Neural progenitor cell (in vitro differentiated cells): Measurements from ENCODE around the gene CDK2AP2. TPM values are rescaled to one million over a fixed set of nuclear protein-coding genes. Genes with fewer than 3 reads are reported as not detected.

ENCODE experiments used
- DNase-seq: peaks from one replicate; pipeline ENCODE4 v3.0.0-alpha.2; 2016; ENCODE audit warnings: low spot score
- H2AFZ ChIP-seq: fragments of 200-600 bp; sonication (generic); replicated peaks from 2 replicates; pipeline ENCODE4 v1.6.1; 2016; ENCODE audit warnings: antibody characterized with exemption
- H3F3A ChIP-seq: fragments of 200-600 bp; sonication (generic); 2 replicates; pipeline ENCODE4 v1.6.1; 2016; ENCODE audit warnings: antibody characterized with exemption, low read depth
- H3K27ac ChIP-seq: fragments of 200-600 bp; sonication (generic); 2 replicates; pipeline ENCODE4 v1.5.1; 2016; ENCODE audit warnings: mild to moderate bottlenecking
- H3K27me3 ChIP-seq: fragments of 200-600 bp; sonication (generic); 2 replicates; pipeline ENCODE4 v1.6.1; 2016; ENCODE audit warnings: mild to moderate bottlenecking, moderate library complexity
- H3K36me3 ChIP-seq: fragments of 200-600 bp; sonication (generic); 2 replicates; pipeline ENCODE4 v1.5.1; 2016
- H3K4me1 ChIP-seq: fragments of 200-600 bp; sonication (generic); 2 replicates; pipeline ENCODE4 v1.6.1; 2016; ENCODE audit warnings: mixed run types
- H3K4me2 ChIP-seq: fragments of 200-600 bp; sonication (generic); 2 replicates; pipeline ENCODE4 v1.6.1; 2016
- H3K4me3 ChIP-seq: fragments of 200-600 bp; sonication (generic); 2 replicates; pipeline ENCODE4 v1.5.1; 2016
- H3K79me2 ChIP-seq: fragments of 200-600 bp; sonication (generic); 2 replicates; pipeline ENCODE4 v1.6.1; 2016; ENCODE audit warnings: low read depth
- H3K9ac ChIP-seq: fragments of 200-600 bp; sonication (generic); 2 replicates; pipeline ENCODE4 v1.6.1; 2016
- H3K9me3 ChIP-seq: fragments of 200-600 bp; sonication (generic); 2 replicates; pipeline ENCODE4 v1.5.1; 2016; ENCODE audit warnings: low read depth
- H4K20me1 ChIP-seq: fragments of 200-600 bp; sonication (generic); 2 replicates; pipeline ENCODE4 v1.6.1; 2016; ENCODE audit warnings: low read depth
- H3K27ac Mint-ChIP-seq: 3 replicates; pipeline ENCODE4 v1.8.0; 2021; ENCODE audit warnings: mixed read lengths
- H3K27me3 Mint-ChIP-seq: 2 replicates; pipeline ENCODE4 v1.8.0; 2022; ENCODE audit warnings: low read depth, mild to moderate bottlenecking, inconsistent platforms, moderate library complexity, mixed read lengths; ENCODE audit not compliant: insufficient read depth
- H3K36me3 Mint-ChIP-seq: 3 replicates; pipeline ENCODE4 v1.8.0; 2021; ENCODE audit warnings: mixed read lengths
- H3K4me1 Mint-ChIP-seq: 3 replicates; pipeline ENCODE4 v1.8.0; 2021; ENCODE audit warnings: mixed read lengths
- H3K4me3 Mint-ChIP-seq: 3 replicates; pipeline ENCODE4 v1.8.0; 2021; ENCODE audit warnings: mild to moderate bottlenecking, moderate library complexity, mixed read lengths
- H3K9me3 Mint-ChIP-seq: 3 replicates; pipeline ENCODE4 v1.8.0; 2020; ENCODE audit warnings: mixed read lengths
- CTCF ChIP-seq: fragments of 200-600 bp; sonication (generic); IDR thresholded peaks from 2 replicates; pipeline ENCODE4 v1.5.1; 2017; ENCODE audit warnings: antibody characterized with exemption, mild to moderate bottlenecking
- EZH2 ChIP-seq: fragments of 200-600 bp; sonication (generic); IDR thresholded peaks from 2 replicates; pipeline ENCODE4 v1.6.1; 2017; ENCODE audit warnings: antibody characterized with exemption, mild to moderate bottlenecking, moderate library complexity
- EZH2phosphoT487 ChIP-seq: fragments of 200-600 bp; sonication (generic); IDR thresholded peaks from 2 replicates; pipeline ENCODE4 v1.6.1; 2017; ENCODE audit warnings: antibody characterized with exemption
- total RNA-seq: library from RNA; depleted of rRNA; stranded (reverse); fragments of >200 nt; gene quantifications from 2 replicates; pipeline ENCODE4 v1.2.3, GENCODE V29; 2015; ENCODE audit warnings: low replicate concordance

CDK2AP2 gene
- total RNA-seq, 1 donor from 2014 or later, result 2.1 TPM

GRCh38 chr11:67495234-67496005, 12.5 kb downstream of the CDK2AP2 start:
- Histone ChIP-seq H3F3A (no peaks in the 10 kb centered on the region), H3K27me3 (no peaks in the 10 kb centered on the region), H3K4me3 (no peak overlapping the region), H3K4me2 (no peak overlapping the region), H3K79me2 (no peaks in the 10 kb centered on the region), H4K20me1 (no peaks in the 10 kb centered on the region), H3K9me3 (no peaks in the 10 kb centered on the region), H3K4me1 (no peaks in the 10 kb centered on the region), H2AFZ (no peak overlapping the region), H3K9ac (no peak overlapping the region), H3K27ac (no peak overlapping the region), H3K36me3 (no peaks in the 10 kb centered on the region)
- no peak for DNase-seq
- Mint-ChIP-seq H3K36me3 (peaks cover 6% of the 10 kb centered on the region), H3K4me1 (peaks cover 2% of the 10 kb centered on the region), H3K9me3 (no peaks in the 10 kb centered on the region), H3K27me3 (no peaks in the 10 kb centered on the region), H3K27ac (no peak overlapping the region), H3K4me3 (no peak overlapping the region)
- TF ChIP-seq EZH2phosphoT487, result no peak
- TF ChIP-seq EZH2, result no peak
- no peak for TF ChIP-seq CTCF

GRCh38 chr11:67494371-67495233, 13.4 kb downstream of the CDK2AP2 start:
- no peak for TF ChIP-seq EZH2
- TF ChIP-seq CTCF, result no peak
- TF ChIP-seq EZH2phosphoT487, result no peak
- Histone ChIP-seq H3K9me3 (no peaks in the 10 kb centered on the region), H3K4me3 (no peak overlapping the region), H3K27me3 (no peaks in the 10 kb centered on the region), H3F3A (no peaks in the 10 kb centered on the region), H3K9ac (no peak overlapping the region), H3K79me2 (no peaks in the 10 kb centered on the region), H3K4me1 (no peaks in the 10 kb centered on the region), H3K36me3 (no peaks in the 10 kb centered on the region), H3K27ac (no peak overlapping the region), H4K20me1 (no peaks in the 10 kb centered on the region), H3K4me2 (no peak overlapping the region), H2AFZ (no peak overlapping the region)
- H3K4me1 Mint-ChIP-seq, result peaks cover 5% of the 10 kb centered on the region
- H3K9me3 Mint-ChIP-seq, result no peaks in the 10 kb centered on the region
- DNase-seq, result no peak
- H3K36me3 Mint-ChIP-seq, result peaks cover 8% of the 10 kb centered on the region
- H3K27me3 Mint-ChIP-seq, result no peaks in the 10 kb centered on the region
- H3K27ac Mint-ChIP-seq, result no peak overlapping the region
- no peak overlapping the region for H3K4me3 Mint-ChIP-seq

- no peaks in the 10 kb centered on the region for H3K79me2 ChIP-seq
- no peaks in the 10 kb centered on the region for H4K20me1 ChIP-seq
- H3K36me3 Mint-ChIP-seq, result peaks cover 8% of the 10 kb centered on the region
- H3F3A ChIP-seq, result no peaks in the 10 kb centered on the region
- no peak overlapping the region for H3K4me3 Mint-ChIP-seq
- no peak overlapping the region for H3K4me3 ChIP-seq
- TF ChIP-seq CTCF, result no peak
- TF ChIP-seq EZH2, result no peak
- no peak for TF ChIP-seq EZH2phosphoT487
- no peak overlapping the region for H3K4me2 ChIP-seq
- H3K27me3 Mint-ChIP-seq, result no peaks in the 10 kb centered on the region
- H3K27me3 ChIP-seq, result no peaks in the 10 kb centered on the region
- no peaks in the 10 kb centered on the region for H3K9me3 ChIP-seq
- no peak overlapping the region for H3K9ac ChIP-seq
- no peaks in the 10 kb centered on the region for H3K9me3 Mint-ChIP-seq
- H3K27ac Mint-ChIP-seq, result no peak overlapping the region
- no peak for DNase-seq
- no peak overlapping the region for H3K27ac ChIP-seq
- no peaks in the 10 kb centered on the region for H3K36me3 ChIP-seq
- peaks cover 7% of the 10 kb centered on the region for H3K4me1 Mint-ChIP-seq
- H2AFZ ChIP-seq, result no peak overlapping the region
- H3K4me1 ChIP-seq, result no peaks in the 10 kb centered on the region
These were observed 14.2 kb downstream of the CDK2AP2 start for GRCh38 chr11:67493548-67494370.
